CD4-positive, alpha-beta T cell treated with Interleukin-17A for 4 hours (primary cell): ENCODE measurements around the gene CDC34.

ENCODE experiments used
- DNase-seq: peaks from one replicate; pipeline ENCODE4 v3.0.0-alpha.2; 2020; ENCODE audit warnings: mixed read lengths

CDC34 gene

GRCh38 chr19:497869-498510 lies 33.6 kb upstream of the CDC34 start:
- DNase-seq: no peak

DNA sequence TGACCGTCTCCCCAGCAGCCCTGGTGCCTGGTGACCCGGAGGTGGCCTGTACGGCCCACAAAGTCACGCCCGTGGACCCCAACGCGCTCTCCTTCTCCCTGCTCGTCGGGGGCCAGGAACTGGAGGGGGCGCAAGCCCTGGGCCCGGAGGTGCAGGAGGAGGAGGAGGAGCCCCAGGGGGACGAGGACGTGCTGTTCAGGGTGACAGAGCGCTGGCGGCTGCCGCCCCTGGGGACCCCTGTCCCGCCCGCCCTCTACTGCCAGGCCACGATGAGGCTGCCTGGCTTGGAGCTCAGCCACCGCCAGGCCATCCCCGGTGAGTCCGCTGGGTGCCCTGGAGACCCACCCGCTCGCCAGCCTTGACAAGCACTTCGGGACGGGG lies 33.1 kb upstream of the CDC34 start:
- no peak for DNase-seq

DNA sequence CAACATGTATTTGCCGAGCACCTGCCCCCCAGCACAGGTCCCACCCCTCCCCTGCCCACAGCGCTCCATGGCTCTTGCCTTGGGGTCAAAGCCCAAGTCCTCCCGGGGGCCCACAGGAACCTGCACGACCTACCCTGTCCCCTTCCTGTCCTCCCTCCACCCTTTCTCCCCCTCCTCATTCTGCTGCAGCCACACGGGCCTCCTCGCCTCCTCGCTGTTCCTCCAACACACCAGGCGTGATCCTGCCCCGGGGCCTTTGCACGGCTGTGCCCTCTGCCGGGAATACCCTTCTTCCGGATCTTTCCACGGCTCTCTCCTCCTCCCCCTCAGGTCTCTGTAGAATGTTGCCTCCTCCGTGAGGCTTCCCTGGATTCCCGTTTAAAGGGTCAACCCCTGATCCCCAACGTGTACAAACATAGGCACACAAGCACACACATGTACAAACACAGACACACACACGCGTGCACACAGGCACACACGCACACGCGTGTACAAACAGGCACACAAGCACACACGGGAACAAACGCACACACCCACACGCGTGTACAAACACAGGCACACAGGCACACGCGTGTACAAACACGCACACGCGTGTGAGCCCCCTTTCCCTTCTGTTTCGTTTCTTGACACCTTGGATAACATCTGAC lies 32.5 kb upstream of the CDC34 start:
- no peak for DNase-seq

DNA sequence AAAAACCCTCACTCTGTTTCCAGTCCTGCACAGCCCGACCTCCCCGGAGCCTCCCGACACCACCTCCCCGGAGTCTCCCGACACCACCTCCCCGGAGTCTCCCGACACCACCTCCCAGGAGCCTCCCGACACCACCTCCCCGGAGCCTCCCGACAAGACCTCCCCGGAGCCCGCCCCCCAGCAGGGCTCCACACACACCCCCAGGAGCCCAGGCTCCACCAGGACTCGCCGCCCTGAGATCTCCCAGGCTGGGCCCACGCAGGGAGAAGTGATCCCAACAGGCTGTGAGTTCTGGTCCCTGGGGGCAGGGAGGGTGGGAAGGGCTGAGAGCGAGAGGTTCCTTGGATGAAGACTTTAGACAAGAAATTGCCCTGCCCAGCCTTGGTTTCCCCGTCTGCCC lies 29.9 kb upstream of the CDC34 start:
- DNase-seq: no peak

- no peak for DNase-seq
Observed at GRCh38 chr19:504616-505015, 26.9 kb upstream of the CDC34 start.

DNA sequence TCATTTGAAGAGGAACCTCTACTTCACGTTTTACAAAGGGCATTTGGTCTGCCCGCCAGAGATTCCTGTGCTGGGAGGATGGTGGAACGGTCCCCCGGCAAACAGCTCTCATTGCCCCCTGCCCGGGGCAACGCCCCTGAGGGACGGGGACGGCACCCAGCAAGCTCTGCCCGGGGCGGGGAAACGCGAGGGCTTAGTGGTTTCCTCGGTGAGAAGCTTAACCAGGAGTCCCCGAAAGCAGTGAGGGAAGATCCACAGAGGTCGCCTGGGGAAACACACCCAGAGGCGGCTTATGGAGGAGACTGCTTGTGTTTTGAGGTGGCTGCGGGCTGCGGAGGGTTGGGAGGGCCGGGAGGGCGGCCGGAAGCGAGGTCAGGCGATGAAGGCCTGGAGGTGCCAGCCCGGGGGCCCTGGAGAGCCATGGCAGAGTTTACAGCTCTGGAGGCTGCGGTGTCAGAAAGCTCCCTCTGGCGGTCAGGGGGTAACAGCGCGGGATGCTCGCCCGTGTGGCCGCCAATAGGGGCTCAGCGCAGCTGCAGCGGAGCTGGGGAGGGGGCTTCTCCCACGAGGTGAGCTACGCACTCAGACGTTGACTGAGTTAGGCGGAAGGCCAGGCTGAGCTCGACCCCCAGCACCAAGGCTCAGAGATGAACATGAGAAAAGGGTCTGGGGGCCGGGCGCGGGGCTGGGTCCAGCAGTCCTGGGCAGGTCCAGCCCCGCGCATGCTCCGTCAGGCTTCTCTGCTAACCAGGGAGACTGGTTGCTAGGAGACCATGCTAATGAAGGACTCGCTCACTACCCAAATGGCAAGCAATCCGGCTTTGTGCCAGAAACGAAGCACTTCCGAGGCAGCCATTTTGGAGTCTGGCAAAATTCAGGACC lies 24.9 kb upstream of the CDC34 start:
- peak; percentile 95 for DNase-seq

DNA sequence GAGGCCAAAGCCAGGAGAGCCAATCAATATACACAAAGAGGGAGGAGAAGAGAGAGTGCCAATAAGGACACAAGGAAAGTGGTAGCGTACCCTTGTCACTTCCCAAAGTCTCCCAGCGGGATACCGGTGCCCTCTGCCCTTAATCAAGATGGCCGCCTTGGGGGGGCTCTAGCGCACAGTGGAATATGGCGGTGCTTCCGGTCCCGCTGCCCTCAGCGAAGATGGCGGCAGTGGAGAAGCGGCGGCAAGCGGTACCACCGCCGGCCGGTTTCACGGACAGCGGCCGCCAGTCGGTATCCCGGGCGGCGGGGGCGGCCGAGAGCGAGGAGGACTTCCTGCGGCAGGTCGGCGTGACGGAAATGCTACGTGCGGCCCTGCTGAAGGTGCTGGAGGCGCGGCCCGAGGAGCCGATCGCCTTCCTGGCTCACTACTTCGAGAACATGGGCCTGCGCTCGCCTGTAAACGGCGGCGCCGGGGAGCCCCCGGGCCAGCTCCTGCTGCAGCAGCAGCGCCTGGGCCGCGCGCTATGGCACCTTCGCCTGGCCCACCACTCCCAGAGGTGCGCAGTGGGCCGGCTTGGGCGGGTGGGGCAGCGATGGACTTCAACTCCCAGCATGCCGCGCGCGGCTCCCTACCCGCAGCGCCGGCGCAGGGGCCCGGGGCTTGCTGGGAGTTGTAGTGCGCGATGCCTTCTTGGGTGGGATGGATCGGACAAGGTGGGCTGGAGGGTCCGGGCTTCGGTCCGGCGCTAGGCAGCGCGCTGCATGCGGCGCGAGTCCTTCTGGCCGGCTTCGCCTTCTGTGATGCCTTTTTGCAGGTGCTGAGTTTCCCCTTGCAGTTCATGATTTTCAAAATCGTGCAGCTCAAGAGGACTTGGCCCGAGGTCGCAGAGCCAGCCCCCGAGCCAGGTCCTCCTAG lies 24.0 kb upstream of the CDC34 start, which contains the start of gene TPGS1:
Gene TPGS1, plus strand, starts transcription at position 212 of the 918 bp plus-strand sequence. Its CDS starts 10 bp downstream, at position 222.
- peak; percentile 88 for DNase-seq

DNA sequence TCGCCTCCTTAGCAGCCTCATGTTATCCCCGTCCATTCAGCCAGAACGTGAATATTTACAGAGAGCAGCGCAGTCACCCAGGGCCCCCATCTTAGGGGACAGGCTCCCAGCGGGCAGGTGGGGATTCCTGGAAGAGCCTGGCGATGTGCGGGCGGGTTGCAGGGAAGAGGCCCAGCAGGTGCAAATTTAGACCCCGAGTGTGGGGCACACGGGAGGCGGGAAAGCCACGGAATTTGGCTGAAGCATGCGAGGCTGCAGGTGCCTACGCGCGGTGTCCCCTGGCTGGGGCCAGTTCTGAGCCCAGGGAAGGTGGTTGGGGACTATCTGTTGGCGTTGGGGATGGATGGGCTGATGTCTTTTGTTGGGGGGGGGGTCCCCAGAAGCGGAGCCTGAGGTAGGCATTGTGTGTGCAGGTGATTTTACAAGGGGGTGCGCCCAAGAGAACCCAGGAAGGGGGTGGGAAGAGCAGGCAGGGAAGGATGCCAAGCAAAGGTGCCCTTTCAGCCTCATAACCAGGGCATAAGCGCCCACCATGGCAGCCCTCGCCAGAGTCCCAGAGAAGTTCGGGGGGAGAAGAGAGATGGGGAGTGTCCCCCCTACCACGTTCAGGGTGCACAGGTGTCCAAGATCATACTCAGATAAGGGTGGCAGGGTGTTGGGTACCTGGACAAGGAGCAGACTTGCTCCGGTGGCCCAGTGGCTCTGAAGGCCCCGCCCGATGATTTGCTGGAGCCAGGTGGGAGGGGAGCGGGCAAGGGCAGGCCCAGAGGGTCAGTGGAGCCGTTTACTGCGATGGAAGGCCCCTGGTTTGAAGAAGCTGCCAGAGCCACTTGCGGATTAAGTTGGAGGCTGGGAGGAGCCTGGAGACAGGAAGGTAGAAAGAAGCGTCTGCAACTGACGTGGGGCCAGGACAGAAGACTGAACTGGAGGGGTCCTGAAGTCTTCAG lies 23.1 kb upstream of the CDC34 start:
- DNase-seq: no peak

GRCh38 chr19:510606-511100 lies 20.9 kb upstream of the CDC34 start:
- peak; percentile 95 for DNase-seq

DNA sequence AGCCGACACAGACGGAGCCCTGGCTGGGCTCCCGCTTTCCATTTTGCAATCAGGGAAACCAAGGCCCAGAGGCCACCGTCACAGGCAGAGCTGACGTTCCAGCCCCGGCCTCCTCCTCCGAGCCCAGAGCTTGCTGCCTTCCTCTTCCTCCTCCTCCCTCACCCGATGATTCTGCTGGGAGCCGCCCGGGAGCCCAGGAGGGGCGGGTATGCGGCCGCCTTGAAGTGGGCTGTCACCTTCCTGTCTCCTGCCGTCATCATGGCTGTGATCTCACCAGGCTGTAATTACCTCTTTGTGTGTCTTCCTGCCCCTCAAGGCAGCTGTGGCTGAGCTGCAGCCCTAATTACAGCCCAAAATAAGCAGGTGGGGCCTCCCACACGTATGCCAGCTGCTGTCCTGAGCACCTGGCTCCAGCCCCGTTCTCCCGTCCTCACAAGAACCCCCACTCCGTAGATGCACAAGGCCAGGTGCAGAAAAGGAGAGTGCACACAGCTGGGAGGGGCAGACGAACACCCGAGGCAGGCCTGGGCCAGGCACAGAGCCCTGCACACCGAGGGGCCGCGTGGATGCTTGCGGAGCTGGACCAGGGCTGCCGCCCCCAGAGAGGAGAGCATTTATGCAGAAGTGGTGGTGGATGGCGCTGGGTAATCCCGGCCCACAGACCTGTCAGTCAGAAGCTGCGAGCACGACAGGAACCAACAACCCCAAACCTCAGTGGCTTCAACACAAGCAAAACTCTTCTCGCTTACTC lies 20.3 kb upstream of the CDC34 start:
- DNase-seq: peak; percentile 93

DNA sequence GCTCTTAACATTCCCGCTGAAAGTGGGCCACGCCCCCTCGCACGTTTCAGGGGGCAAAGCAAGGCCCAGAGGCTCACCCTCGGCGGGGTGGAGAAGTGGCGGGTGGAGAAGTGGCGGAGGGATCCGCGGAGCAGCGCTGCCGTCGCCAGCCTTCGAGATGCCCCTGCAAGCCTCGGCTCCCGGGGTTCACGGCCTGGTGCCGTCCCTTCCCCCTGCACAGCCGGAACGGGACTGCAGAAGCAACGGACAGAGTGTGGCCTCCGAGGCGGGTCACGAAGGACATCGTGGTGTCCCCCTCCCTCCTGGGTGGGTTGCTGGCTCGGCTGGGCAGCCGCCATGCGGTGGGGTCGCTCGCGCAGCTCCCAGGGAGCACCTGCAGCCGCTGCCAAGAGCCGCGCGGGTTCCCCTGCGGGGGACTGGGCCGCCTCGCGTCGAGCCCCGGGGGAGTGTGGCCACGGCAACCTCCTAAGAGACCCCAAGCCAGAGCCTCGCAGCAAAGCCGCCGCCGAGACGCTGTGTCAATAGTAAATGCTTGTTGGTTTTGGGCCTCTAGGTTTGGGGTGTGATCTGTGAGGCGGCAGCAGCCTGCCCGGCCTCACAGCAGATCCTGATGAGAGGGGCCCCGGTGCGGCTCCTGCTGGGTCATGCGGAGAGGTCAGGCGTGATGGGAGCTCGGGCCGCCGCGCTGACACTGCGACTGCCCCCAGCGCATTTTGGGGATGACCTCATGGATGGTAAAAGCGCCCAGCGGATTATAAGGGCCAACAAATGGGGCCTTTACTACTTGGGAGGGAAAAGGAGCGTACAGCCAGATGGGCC lies 18.8 kb upstream of the CDC34 start:
- DNase-seq: no peak

- no peak for DNase-seq
Observed at GRCh38 chr19:513368-514165, 18.0 kb upstream of the CDC34 start.

- no peak for DNase-seq
Observed at GRCh38 chr19:514166-514663, 17.3 kb upstream of the CDC34 start.

DNA sequence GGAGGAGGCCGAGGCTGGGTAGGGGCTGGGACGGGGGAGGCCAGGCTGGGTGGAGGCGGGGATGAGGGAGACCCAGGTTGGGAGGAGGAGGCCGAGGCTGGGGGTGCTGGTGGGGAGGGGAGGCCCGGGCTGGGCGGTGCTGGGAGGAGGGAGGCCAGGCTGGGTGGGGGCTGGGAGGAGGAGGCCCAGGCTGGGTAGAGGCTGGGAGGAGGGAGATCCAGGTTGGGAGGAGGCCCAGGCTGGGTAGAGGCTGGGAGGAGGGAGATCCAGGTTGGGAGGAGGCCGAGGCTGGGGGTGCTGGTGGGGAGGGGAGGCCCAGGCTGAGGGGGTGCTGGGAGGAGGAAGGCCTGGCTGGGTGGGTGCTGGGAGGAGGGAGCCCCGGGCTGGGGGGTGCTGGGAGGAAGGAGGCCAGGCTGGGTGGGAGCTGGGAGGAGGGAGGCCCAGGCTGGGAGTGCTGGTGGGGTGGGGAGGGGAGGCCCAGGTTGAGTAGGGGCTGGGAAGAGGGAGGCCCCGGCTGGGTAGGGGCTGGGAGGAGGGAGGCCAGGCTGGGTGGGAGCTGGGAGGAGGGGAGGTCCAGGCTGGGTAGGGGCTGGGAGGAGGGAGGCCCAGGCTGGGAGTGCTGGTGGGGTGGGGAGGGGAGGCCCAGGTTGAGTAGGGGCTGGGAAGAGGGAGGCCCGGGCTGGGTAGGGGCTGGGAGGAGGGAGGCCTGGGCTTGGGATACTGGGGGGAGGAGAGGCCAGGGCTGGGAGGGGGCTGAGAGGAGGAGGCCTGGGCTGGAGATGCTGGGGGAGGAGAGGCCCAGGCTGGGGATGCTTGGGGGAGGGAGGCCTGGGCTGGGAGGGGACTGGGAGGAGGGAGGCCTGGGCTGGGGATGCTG lies 13.6 kb upstream of the CDC34 start:
- DNase-seq: no peak

- peak; percentile 78 for DNase-seq
Observed at GRCh38 chr19:518598-519231, 12.8 kb upstream of the CDC34 start.

- DNase-seq: no peak
Observed at GRCh38 chr19:519449-519865, 12.1 kb upstream of the CDC34 start.

- DNase-seq: no peak
Observed at GRCh38 chr19:522726-523125, 8.8 kb upstream of the CDC34 start.
